NCI-H1694 treated with DMSO at 0.1 percent for 48 hours (cell line): ENCODE results near the gene ATP13A4.
A peak's percentile ranks its signal among the peaks of the same experiment; 100 is the strongest.

Experiments
- DNase-seq: peaks from one replicate; lab custom pipeline; 2025; lab: John Stamatoyannopoulos, UW

ATP13A4 gene, protein sequence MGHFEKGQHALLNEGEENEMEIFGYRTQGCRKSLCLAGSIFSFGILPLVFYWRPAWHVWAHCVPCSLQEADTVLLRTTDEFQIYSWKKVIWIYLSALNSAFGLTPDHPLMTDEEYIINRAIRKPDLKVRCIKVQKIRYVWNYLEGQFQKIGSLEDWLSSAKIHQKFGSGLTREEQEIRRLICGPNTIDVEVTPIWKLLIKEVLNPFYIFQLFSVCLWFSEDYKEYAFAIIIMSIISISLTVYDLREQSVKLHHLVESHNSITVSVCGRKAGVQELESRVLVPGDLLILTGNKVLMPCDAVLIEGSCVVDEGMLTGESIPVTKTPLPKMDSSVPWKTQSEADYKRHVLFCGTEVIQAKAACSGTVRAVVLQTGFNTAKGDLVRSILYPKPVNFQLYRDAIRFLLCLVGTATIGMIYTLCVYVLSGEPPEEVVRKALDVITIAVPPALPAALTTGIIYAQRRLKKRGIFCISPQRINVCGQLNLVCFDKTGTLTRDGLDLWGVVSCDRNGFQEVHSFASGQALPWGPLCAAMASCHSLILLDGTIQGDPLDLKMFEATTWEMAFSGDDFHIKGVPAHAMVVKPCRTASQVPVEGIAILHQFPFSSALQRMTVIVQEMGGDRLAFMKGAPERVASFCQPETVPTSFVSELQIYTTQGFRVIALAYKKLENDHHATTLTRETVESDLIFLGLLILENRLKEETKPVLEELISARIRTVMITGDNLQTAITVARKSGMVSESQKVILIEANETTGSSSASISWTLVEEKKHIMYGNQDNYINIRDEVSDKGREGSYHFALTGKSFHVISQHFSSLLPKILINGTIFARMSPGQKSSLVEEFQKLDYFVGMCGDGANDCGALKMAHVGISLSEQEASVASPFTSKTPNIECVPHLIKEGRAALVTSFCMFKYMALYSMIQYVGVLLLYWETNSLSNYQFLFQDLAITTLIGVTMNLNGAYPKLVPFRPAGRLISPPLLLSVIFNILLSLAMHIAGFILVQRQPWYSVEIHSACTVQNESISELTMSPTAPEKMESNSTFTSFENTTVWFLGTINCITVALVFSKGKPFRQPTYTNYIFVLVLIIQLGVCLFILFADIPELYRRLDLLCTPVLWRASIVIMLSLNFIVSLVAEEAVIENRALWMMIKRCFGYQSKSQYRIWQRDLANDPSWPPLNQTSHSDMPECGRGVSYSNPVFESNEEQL

DNA sequence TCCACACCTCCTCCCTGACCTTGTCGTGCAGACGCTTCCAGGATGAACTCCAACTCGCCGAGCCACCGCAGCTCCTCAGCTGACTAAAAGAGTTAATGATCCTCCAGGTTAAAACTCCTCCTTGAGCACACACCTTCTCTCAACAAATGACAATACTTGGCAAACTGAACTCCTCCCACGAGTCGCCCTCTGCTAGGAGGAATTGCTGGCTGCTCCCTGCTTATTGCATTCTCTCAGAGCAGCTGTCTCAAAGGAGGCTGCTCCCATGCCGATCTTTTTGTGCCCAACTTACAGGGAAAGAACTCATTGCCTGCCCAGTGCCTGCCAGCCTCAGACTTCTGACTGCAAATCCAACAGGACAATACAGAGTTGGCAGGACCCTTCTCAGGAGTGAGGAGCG, at the start of gene ATP13A4:
ATP13A4 (minus strand) TSS at position 85 of the 400 bp plus-strand sequence. CDS start 96 bp downstream, outside the sequence.
- no peak for DNase-seq

DNA sequence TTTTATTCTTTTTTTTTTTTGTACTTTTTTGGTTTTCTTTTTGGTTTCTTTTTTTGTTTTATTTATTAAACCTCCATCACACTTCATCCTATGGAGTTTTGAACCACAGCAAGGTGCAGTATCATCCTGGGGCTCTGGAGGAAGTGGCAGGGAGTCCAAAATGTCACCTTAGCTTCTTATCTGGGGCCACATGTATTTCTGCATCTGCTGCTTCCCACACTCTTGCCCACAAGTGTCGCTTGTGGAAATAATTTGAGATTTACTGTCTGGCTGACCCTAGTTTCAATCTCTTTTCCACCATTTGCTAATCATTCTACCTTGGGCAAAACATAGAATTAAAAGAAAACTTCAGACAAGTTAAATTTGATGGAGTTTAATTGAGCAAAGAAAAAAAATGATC, 44.7 kb upstream of the ATP13A4 start:
- no peak for DNase-seq

DNA sequence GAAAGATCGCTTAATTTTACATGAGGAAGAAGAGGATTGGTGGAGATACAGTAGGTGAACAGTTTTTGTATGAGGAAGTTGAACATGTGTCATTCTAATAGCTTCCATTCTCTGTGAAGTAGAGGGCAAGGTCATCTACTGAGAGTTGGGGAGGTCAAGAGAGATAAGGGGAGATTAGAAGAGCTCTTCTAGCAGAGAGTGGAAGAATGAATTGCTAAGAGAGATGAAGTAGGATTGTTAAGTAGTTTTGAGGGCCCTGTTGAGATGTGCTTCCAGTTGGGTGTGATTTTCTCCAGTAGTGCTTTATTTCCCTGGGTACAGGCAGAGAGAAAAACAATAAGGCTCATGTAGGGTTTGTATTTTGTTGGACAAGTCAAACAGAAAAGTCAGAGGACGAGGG, 43.5 kb upstream of the ATP13A4 start:
- DNase-seq, result no peak

DNA sequence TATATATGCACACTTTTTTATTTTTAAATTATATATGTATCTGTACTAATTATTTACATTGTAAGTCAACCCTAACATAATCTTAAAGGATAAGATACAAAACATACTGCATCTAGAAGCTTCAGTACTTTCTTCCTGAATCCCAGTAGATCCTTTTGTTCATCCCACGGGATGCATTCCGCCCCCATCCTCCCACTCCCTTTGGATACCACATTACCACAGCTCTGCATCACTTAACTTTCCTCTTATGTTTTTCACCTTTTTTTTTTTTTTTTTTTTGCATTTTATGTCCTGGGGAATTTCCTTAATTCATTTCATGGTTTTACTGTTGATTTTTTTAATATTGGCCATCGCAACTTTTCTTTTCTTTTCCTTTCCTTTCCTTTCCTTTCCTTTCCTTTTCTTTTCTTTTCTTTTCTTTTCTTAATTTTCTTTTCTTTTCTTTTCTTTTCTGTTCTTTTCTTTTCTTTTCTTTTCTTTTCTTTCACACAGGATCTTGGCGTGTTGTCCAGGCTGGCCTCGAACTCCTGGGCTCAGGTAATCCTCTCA, 41.3 kb upstream of the ATP13A4 start:
- DNase-seq, result no peak

DNA sequence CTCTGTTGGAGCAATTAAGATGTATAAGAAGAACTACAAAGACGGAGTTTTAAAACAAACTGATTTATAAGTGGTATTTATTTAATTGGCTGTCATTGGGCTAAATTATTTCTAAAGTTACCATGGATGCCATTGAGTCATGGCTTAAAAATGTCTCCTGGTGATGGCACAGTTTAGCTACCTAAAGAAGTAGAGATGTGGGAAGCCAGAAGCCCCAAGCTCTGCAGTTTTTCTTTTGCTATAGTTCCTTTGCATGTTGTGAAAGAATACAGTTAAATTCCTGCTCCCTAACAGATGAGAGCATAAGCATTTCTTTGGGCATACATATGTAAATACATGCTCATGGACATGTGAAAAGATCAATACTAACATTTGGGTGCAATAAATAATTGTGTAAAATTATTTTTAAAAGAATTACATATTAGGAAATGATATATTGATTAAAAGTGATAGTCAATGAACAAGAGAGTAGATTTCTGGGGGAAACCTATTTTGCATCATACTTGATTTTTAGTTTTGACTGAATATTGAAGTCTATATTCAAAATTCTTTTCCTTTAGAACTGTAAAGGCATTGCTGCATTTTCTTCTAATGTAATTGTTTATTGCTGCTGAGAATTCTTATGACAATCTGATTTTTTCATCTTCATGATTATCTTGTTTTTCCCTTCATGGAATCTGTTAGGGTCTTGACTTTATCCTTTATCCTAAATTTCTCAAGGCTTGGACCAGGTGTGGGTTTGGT, 40.4 kb upstream of the ATP13A4 start:
- DNase-seq, result no peak

DNA sequence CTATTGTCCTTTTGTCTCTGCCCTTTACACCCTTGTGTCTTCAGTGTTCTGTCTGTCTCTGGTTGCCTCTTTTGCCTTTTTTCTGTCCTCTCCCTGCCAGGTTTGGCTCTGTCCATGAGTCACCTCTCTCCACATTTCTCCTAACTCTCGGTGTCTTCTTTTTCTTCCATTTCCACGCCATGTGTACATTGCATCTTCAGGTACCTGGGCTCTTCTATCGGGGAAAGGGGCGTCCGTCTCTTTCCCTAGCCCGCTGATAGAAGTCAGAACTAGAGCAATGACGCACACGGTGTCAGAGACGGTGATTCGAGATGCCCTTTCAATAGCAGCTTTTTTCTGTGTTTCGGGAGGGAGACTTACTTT, 39.0 kb upstream of the ATP13A4 start:
- peak; percentile 5 for DNase-seq

DNA sequence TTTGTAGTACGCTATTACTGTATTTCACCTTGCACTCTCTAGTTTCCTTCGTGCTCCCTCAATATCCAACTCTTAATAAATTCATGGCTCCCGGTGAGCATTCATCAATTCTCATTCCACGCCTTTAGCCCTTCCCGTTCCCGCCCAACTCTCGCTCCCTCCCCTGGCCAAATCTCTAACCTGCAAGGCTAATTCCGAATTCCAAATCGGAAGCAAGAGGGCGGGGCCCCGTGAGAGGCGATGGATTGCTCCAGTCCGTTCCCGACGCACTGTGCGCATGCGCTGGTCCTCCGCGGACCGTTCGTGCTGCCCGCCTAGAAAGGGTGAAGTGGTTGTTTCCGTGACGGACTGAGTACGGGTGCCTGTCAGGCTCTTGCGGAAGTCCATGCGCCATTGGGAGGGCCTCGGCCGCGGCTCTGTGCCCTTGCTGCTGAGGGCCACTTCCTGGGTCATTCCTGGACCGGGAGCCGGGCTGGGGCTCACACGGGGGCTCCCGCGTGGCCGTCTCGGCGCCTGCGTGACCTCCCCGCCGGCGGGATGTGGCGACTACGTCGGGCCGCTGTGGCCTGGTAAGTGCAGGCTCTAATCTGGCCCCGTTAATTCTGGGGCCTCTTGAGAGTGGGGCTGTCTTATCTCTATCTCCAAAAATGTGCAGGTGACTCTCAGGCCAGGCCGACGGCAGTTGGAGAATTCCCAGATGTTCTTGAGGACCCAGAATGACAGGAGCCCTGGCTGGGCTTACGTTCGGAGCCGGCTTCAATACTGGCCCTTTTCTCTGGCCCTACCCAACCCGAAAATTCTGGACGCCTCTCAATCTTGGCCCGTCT, 38.4 kb upstream of the ATP13A4 start, which contains the start of gene OPA1:
OPA1 (plus strand) TSS at position 368 of the 827 bp plus-strand sequence; CDS start at position 538, 170 bp downstream.
- DNase-seq, result peak; percentile 96

DNA sequence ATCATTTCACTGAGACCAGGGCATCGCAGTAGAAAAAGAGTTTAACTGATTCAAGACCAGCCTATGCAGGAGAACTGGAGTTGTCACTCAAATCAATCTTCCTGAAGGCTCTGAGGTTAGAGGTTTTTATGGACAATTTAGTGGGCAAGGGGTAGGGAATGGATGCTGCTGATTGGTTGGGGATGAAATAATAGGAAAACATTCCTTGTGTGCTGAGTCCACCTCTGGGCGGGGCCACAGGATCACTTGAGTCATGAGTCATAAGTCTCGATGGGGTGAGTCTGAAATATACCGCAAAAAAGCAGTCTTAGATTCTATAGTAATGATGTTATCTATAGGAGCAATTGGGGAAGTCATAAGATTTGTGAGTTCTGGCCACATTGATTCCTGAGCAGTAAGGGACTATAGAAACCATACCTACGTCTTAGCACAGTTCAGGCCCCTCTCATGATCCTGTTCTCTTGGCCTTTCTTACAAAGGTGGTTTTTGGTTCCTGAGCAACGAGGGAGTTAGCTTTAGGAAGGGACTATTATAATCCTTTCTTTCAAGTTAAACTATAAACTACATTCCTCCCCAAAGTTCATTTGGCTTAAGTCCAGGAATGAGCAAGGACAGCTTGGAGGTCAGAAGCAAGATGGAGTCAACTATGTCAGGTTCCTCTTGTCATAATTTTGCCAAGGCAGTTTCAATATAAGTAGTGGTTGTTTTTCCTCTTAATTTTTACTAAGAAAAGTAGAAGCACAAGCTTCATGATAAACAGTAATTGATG, 35.6 kb upstream of the ATP13A4 start:
- DNase-seq, result no peak

DNA sequence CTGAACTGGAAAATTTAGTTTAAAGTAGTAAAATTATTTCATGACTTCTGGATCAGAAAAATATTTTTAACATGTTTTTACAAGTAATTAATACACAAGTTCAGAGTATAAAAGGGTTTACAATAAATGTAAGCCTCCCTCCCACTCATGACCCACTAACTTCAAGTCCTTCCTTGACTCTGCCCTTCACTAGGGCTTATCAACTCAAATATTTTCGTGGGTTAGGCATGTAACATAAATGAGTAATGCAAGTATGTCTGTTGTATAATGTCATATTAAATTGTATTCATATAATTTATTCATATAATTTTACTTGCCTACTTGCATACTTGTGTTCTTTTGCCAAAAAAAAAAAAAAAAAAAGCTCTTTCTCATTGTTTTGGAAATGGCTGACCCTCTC, 34.9 kb upstream of the ATP13A4 start:
- no peak for DNase-seq

DNA sequence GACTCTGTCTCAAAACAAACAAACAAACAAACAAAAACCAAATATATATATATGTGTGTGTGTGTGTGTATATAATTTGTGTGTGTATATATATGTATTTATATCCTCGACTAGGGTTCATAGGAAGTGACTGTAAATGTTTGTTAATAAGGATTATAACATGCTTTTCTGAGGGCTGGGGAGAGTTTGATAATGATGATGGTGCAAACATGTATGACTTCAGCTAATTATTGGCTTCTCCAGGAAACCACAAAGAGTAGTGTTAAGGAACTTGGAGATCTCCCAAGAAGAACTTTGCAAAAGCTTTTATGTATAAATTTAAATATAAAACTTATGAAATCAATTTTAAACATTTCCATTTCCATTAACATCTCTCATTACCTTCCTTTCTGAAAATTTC, 34.4 kb upstream of the ATP13A4 start:
- DNase-seq, result no peak

DNA sequence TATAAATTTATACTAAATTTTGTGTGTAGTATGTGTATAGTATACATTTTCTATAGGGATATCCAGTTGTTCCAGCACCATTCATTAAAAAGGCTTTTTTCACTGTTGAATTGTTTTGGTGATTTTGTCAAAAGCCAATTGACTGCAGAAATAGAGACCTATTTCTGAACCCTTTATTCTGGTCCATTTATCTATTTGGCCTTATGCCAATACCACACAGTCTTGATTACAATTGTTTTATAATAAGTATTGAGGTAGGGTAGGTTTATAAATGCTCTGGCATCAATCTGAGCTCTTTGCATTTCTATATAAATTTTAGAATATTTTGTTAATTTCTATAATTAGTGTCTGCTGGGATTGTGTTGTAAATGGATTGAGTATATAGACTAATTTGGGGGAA, 31.8 kb upstream of the ATP13A4 start:
- no peak for DNase-seq

DNA sequence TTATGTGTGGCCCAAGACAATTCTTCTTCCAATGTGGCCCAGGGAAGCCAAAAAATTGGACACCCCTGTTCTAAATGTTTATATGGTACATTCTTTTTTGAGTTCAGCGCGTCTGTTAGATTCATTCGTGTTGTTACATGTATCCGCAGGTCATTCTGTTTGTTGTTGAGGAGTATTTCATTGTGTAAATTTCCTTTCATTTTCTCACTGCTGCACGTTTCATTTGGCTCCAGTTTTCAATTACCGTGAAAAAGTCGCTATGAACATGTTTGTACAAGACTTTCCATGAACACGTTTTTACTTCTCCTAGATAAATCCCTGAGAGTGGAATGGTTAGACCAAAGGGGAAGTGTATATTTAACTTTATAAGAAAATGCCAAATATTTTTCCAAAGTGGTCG, 30.8 kb upstream of the ATP13A4 start:
- DNase-seq, result no peak

DNA sequence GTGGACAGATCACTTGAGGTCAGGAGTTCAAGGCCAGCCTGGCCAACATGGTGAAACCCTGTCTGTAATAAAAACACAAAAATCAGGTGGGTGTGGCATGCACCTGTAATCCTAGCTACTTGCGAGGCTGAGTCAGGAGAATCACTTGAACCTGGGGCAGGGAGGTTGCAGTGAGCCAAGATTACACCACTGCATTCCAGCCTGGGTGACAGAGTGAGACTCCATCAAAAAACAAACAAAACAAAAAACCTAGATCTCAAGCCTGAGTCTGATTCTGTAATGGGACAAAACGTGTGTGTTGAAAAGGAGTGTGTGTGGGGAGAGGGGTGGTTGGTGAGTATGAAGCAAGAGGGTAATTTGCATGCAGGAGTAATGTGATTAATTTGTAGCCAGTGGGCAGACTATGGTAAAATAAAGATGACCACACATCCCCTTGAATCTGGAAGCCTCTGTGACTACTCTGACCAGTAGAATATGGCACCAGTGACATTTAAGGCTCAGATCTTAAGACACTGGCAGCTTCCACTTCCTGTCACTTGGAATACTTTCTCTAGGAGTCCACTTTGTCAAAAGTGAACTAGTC, 19.9 kb upstream of the ATP13A4 start:
- no peak for DNase-seq

DNA sequence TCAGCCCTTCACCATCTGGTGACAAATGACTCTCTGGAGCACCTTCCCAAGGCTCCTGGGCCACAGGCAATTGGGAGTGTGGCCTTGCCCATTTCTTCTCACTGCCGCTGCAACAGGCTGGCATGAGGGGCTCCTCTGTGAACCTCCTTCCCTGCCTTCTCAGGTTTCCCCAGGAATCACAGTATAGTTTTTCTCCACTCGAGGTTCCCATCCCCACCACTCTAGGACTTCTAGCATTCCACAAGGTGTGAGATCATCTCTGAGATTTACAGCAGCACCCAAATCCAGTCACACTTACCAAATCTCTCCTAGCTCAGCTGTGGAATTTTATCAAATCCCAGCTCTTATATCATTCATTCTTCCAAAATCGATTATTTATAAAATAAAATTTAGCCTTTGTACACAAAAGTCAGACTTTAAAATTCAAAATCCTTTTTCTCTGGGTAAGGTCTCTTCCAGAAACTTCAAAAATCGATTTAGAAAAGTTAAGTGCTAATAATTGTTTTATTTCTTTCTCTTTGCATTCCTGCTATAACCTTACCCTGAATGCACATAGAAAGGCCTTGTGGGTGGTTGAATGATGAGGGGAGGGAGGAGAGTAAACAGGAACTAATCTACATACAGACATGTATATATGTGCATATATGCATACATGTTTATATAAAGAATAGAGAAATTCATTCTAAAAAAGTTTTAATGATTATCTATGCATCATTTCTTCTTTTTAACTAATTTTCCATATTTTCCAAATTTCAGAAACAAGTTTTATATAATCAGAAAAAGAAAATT, 18.9 kb upstream of the ATP13A4 start:
- DNase-seq, result no peak

DNA sequence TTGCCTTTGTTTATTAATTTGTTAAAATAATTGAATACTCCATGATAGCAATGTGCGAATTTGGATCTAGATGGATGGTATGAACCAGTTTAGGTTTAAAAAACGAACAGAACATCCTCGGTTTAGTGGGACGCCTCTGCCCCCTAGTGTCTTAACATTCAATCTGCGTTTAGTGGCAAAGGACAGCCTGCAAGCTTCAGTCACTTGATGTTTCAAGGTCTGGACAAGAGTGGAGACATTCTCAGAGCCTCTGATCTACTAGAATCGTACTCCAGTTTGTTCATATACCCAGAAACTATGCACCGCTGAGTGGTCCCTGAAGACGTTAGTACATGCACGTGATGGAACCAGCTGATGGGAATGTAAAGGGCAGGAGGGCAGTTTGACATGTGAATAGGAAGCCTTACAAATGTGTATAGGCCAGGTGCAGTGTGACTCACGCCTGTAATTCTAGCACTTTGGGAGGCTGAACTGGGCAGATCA, 17.8 kb upstream of the ATP13A4 start:
- peak; percentile 67 for DNase-seq

DNA sequence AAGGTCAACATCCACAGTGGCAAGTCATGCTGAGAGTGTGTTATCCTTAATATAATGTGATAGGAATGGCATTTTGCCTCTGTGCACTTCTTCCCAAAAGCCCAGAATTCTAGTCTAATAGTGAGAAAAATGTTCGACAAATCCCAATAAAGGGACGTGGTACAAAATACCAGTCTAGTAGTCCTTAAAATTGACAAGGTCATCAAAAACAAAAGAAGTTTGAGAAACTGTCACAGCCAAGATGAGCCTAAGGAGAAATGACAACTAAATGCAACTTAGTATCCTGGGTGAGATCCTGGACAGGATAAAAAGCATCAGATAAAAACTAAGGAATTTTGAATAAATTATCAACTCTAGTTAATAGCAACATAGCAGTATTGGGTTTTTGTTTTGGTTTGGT, 14.4 kb upstream of the ATP13A4 start:
- DNase-seq, result no peak

DNA sequence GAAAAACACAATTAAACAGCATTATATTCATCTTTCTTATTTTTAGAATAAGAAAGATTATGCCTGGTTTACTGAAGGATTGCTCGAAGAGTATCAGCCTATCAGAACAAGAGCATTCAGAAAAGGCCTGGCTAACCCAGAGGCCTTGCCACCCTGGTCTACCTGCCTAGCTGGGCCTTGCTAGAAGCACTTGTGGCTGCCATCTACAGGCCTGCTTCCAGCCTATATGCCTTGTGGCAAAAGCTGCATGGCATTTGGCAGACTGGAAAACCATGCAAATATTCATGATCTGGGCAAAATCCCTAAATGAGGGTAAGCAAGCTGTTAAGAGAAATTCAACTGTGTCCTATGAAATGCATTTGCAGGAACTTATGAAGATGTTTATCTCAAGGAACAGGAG, 9.3 kb upstream of the ATP13A4 start:
- no peak for DNase-seq

DNA sequence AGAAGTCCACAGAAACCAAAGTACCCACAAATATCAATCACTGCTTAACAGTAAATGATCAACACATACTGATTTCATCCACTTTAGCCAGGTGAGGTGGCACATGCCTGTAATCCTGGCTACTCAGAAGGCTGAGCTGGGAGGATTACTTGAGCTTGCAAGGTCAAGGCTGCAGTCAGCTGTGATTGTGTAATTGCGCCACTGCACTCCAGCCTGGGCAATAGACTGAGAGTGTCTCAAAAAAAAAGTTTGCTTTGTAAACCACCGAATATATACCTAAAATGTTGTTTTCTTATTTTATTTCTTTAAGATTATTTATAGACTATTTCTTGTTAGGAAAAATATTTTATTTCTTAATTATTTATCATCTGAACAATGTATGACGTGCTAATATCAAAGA, 8.7 kb upstream of the ATP13A4 start:
- no peak for DNase-seq
